WTC11 (cell line): Measurements from ENCODE around the gene TBC1D19.

Experiments used
- CTCF ChIP-seq: fragments of 200-600 bp; IDR thresholded peaks from 2 replicates; pipeline ENCODE4 v1.8.0; 2022; ENCODE audit warnings: antibody characterized with exemption
- HMGXB4 ChIP-seq: sonication (generic); formaldehyde crosslinking; IDR thresholded peaks from 2 replicates; pipeline ENCODE4 v1.8.1; 2023; ENCODE audit warnings: mild to moderate bottlenecking, moderate library complexity, missing genetic modification reagents
- MAX ChIP-seq: sonication (generic); formaldehyde crosslinking; IDR thresholded peaks from 2 replicates; pipeline ENCODE4 v1.8.0; 2022; ENCODE audit warnings: mild to moderate bottlenecking, missing genetic modification reagents
- TCF7 ChIP-seq: sonication (generic); formaldehyde crosslinking; IDR thresholded peaks from 2 replicates; pipeline ENCODE4 v1.8.0; 2022; ENCODE audit warnings: mild to moderate bottlenecking, low read depth, missing genetic modification reagents, moderate library complexity
- ZNF317 ChIP-seq: sonication (generic); formaldehyde crosslinking; IDR thresholded peaks from 2 replicates; pipeline ENCODE4 v1.8.1; 2023; ENCODE audit warnings: low read depth, mild to moderate bottlenecking, moderate library complexity, missing genetic modification reagents, borderline replicate concordance

GRCh38 chr4:26741491-26741871 lies 157.6 kb downstream of the TBC1D19 start:
- TF ChIP-seq TCF7 (no peak), ZNF317 (CRISPR knock-in tag) (no peak), CTCF (no peak), HMGXB4 (CRISPR knock-in tag) (no peak), MAX (no peak)
